GM06990 (cell line): ENCODE data around the gene RAP1GAP2.

Experiments used
- DNase-seq: peaks from one replicate; pipeline ENCODE4 v3.0.0-alpha.2; 2011; ENCODE audit not compliant: insufficient read length; ENCODE audit errors: extremely low read depth
- H3K27me3 ChIP-seq: replicated peaks from 2 replicates; pipeline ENCODE4 v1.6.0; 2011; ENCODE audit warnings: low read length; ENCODE audit not compliant: control insufficient read depth, insufficient read depth
- H3K36me3 ChIP-seq: 2 replicates; pipeline ENCODE4 v1.5.1; 2011; ENCODE audit warnings: low read length; ENCODE audit not compliant: control insufficient read depth, insufficient read depth
- H3K4me3 ChIP-seq: replicated peaks from 2 replicates; pipeline ENCODE4 v1.5.1; 2011; ENCODE audit warnings: low read depth, mild to moderate bottlenecking, control low read depth, low read length
- TF ChIP-seq, protein P1 (sequence below): IDR thresholded peaks from 2 replicates; pipeline ENCODE4 v1.5.1; 2011; ENCODE audit warnings: low read length, control low read depth, mild to moderate bottlenecking, inconsistent platforms; ENCODE audit not compliant: insufficient read depth, poor library complexity, severe bottlenecking

Gene RAP1GAP2

DNA sequence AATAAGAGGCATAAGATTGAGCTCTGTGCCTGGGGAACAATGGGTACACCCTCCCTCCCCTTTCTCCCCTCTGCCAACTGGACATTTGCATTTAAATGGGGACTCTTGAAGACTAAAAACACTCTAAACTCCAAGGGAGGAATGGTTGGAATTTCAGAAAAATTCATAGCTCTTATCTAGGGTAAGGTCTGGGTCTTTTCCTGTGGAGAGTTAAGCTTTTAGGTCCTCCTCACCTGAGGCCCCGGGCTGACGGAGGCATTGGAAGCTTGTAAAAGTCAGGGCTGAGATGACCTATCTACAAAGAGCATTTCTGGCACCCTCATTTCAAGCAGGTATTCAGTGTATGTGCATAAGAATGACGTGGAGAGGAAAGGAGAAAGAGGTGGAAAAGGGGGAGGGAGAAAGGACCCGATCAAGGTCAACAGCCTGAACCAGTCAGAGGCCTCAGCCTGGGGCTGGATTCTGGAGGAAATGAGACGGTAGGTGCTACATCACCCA is 78.0 kb downstream of the RAP1GAP2 start:
- Histone ChIP-seq H3K27me3 (no peaks in the 10 kb centered on the region), H3K4me3 (no peak overlapping the region), H3K36me3 (no peaks in the 10 kb centered on the region)
- TF ChIP-seq, protein P1, sequence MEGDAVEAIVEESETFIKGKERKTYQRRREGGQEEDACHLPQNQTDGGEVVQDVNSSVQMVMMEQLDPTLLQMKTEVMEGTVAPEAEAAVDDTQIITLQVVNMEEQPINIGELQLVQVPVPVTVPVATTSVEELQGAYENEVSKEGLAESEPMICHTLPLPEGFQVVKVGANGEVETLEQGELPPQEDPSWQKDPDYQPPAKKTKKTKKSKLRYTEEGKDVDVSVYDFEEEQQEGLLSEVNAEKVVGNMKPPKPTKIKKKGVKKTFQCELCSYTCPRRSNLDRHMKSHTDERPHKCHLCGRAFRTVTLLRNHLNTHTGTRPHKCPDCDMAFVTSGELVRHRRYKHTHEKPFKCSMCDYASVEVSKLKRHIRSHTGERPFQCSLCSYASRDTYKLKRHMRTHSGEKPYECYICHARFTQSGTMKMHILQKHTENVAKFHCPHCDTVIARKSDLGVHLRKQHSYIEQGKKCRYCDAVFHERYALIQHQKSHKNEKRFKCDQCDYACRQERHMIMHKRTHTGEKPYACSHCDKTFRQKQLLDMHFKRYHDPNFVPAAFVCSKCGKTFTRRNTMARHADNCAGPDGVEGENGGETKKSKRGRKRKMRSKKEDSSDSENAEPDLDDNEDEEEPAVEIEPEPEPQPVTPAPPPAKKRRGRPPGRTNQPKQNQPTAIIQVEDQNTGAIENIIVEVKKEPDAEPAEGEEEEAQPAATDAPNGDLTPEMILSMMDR: no peak
- DNase-seq: no peak

DNA sequence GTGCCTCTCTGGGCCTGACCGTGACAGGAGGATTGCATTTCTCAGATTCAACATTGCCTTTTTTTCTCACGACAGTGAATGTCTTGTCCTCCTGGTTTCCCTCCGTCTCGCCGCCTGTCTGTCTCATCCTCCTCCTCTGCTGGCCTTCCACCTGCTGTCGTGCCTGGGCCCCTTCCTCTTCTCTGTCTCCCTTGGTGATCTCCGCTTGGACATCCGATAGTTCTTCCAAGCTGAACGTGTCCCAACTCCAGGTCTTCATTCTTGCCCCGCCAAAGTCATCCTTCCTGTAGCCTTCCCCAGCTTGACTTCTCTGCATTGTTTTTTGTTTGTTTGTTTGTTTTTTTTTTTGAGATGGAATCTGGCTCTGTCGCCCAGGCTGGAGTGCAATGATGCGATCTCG is 79.4 kb downstream of the RAP1GAP2 start:
- DNase-seq: no peak
- H3K36me3 ChIP-seq: no peaks in the 10 kb centered on the region
- TF ChIP-seq, protein P1: no peak

DNA sequence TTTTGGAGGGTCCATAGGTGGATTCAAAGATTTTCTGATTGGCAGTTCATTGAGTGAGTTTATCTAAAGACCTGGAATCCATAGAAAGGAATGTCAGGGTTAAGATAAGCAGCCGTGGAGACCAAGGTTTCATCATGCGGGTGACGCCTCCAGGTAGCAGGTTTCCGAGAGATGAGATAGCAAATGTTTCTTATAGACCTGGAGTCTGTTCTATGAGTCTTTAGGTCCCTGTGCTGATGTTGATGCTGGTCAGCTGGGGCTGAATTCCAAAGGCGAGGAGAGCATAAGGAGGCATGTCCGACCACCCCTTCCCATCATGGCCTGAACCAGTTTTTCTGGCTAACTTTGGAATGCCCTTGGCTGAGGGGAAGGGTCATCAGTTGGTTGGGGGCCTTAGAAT is 80.2 kb downstream of the RAP1GAP2 start:
- no peaks in the 10 kb centered on the region for H3K27me3 ChIP-seq
- H3K36me3 ChIP-seq: no peaks in the 10 kb centered on the region
- DNase-seq: no peak
- H3K4me3 ChIP-seq: no peak overlapping the region
- TF ChIP-seq, protein P1: no peak

More for the DNA sequence above, 79.4 kb downstream of the RAP1GAP2 start:
- Histone ChIP-seq H3K27me3 (no peaks in the 10 kb centered on the region), H3K4me3 (no peak overlapping the region)

DNA sequence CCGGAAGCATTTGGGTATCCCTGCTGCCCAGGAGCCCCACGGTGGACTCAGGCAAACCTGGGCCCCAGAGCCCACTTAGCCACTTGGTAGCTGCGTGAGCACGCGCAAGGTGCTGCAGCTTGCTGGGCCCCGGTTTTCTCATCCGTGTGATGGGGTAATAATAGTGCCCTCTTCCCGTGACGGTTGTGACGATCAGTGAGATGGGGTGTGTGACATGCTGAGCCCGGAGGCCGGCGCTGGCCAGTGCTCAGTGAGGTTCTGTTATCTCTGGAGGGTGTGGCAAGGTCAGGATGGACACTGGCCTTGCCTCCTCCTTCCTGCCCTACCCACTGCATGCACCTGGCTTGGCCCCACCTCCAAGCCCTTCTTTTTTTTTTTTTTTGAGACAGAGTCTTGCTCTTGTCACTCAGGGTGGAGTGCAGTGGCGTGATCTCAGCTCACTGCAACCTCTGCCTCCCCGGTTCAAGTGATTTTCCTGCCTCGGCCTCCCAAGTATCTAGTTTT is 82.6 kb downstream of the RAP1GAP2 start:
- no peaks in the 10 kb centered on the region for H3K27me3 ChIP-seq
- no peak overlapping the region for H3K4me3 ChIP-seq
- no peaks in the 10 kb centered on the region for H3K36me3 ChIP-seq
- TF ChIP-seq, protein P1: no peak
- DNase-seq: no peak

DNA sequence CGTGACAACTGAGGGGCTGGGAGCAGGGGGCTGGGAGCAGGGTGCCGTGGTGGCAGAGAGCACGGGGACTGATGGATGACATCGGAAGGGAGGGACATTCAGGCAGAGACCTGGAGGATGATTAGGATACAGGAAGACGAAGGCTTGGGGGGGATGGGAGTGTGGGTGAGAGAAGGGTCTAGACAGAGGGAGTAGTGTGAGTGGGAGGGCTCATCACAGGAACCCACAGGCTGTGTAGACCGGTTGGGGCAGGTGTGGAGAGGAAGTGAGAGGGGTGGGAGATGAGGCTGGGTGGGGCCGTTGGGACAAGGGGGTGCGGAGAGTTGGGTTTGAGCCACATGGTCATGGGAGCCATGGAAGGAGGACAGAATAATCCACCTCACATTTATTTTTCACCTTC is 83.8 kb downstream of the RAP1GAP2 start:
- Histone ChIP-seq H3K36me3 (no peaks in the 10 kb centered on the region), H3K4me3 (no peak overlapping the region), H3K27me3 (no peaks in the 10 kb centered on the region)
- TF ChIP-seq, protein P1: no peak
- DNase-seq: no peak

DNA sequence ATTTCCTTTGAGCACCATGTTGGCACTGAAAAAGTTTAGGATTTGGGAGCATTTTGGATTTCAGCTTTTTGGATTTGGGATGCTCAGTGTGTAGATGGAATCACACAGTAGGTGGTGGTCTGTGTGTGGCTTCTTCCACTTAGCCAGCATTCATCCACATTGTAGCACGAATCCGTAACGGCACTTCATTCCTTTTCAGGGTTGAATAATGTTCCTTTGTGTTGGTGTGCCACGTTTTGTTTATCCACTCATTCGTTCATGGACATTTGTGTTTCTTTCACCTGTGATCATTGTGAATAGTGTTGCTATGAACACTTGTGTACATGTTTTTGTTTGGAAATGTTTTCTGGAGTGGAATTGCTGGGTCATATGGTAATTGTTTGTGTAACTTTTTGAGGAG is 85.1 kb downstream of the RAP1GAP2 start:
- TF ChIP-seq, protein P1: no peak
- no peaks in the 10 kb centered on the region for H3K27me3 ChIP-seq
- H3K4me3 ChIP-seq: no peak overlapping the region
- H3K36me3 ChIP-seq: no peaks in the 10 kb centered on the region
- no peak for DNase-seq
